ENCODE data around the gene RAB30.
A peak's percentile ranks its signal among the peaks of the same experiment; 100 is the strongest.

Gene RAB30

GRCh38 chr11:83070731-83071566 lies 748 bp downstream of the RAB30 start:
- DNase-seq: peak; percentile 28

DNA sequence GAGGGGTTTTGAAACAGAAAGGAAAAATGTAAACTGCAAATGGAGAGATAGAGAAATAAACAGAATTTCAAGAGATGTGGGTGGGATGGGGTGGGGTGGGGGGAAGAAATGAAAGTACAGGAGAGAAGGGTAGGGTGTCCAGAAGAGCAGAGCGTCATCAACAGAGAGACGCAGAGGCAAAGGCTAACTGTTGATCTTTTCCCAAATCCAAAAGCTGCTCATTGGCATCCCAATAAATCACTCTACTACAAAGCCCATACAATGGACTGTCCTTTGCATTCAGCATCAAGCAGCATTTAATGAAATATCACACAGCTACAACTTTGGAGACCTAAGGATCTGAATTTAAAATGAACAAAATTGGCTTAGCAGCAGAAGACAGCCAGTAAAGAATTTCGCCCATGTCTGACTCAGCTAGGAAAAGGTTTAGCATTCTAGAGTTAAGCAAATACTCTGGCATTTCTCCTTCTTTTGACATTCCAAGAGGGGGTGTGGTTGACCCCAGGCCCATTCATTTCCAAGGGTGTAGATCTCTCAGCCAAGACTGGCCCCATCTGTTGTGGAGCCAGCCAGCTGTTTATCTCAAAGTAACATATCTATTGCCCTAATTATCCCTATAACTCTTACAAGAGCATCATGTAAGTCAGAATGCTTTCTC lies 1.5 kb downstream of the RAB30 start:
- DNase-seq: no peak

DNA sequence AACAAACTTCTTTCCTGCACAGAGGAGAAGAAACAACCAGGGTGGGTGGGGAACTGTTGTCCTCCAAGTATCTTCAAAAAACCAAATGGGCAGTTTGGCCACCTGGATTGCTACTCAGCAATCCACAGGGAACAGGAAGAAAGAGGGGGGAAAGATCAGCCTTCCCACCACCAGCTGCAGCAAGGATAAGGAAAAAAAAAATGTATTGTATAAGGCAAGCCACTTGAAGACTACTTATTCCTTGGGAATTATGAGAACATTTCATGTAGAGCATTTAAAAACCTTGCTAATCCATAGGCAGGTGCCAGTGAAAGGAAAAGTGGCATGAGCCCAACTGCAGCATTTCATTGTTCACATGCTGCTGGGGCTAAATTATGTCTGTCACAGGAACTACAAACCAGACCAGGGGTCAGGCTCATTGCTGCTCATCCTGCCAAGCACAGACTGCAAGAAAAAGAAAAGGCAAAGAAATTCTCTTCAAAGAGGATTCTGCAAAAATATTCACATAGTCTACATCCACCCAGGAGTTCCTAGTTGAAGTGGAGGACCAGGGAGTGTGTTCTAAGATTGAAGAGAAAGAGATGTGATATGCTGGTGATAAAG lies 2.2 kb downstream of the RAB30 start:
- no peak for DNase-seq

DNA sequence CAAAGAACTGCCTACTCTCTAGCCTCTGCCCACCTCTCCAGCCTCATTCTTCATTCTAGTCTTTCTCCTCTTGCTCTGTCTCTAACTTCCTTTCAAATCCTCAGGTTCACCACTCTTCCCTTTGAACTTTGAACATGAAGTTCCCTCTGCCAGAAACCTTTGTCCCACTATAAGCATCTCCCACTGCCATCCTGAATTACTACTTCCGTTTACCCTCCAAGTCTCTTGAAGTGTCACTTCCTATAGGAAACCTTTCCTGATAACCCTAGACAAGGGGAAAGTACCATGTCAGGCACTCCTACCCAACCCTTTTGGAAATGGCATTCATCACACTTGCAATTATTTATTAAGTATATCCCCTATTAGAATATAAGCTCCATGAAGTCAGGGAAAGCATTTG lies 3.1 kb downstream of the RAB30 start:
- no peak for DNase-seq

GRCh38 chr11:83064011-83064410 lies 7.7 kb downstream of the RAB30 start:
- no peak for DNase-seq

DNA sequence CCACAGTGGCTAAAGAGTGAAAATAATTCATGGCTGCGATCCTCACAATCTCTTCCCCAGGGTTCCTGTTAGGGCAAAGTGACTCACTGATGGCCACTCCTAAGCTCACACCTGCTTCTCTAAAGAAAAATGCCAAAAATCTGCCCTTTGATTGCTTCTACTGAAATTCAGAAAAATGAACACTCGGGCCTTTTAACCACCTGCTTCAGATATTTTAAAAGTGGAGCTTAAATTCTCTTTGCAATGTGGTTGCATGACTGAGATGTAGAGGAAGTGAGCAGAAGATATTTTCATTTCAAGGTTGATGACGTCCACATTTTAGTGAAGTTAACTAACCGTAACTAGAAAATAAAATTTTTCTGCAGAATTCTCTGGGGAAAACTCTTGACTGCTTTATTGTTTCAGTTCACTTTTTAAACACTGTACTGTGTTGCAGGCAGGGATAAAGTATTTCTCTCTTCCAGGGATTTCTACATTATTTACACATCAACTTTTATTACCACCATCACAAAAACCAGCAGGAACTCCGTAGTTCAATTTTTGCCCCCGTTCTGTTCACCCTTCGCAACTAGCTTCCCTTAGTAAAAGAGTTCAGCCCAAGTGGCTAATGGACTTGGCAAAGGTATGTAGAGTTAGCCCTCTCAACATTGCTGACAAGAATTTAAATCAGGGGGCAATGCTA lies 8.5 kb downstream of the RAB30 start:
- DNase-seq: no peak

- no peak for DNase-seq
Observed at GRCh38 chr11:83061883-83062282, 9.8 kb downstream of the RAB30 start.

DNA sequence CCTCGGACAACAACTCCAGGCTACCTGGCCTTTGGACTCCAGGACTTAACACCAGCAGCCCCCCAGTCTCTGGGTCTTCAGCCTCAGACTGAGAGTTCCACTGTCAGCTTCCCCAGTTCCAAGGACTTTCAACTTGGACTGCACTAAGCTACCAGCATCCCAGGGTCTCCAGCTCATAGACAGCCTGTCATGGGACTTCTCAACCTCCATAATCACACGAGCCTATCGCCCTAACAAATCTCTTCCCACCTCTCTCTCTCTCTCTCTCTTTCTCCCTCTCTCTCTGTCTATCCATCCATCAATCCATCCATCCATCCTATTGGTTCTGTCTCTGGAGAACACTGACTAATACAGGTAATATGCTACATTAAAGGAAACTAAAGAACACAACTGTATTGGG lies 10.7 kb downstream of the RAB30 start:
- no peak for DNase-seq

GRCh38 chr11:83057721-83058120 lies 14.0 kb downstream of the RAB30 start:
- DNase-seq: no peak

DNA sequence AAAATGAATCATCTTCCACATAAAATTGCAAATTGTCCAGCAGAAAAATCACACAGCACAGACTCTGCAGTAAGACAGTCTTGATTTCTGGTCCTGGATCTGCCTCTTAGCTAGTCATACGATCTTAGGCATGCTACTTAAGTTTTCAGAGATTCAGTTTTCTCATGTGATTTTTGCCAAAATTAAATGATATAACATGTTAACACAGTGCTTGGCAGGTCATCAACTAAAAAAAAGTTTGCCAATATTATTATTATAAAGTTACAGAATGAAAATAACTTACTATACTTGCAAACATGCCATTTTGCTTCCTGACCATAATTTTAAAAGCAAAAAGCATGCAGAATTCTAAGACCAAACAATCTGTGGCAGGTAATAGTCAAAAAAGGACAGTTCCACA lies 15.1 kb downstream of the RAB30 start:
- no peak for DNase-seq

- no peak for DNase-seq
Observed at GRCh38 chr11:83056204-83056603, 15.5 kb downstream of the RAB30 start.

DNA sequence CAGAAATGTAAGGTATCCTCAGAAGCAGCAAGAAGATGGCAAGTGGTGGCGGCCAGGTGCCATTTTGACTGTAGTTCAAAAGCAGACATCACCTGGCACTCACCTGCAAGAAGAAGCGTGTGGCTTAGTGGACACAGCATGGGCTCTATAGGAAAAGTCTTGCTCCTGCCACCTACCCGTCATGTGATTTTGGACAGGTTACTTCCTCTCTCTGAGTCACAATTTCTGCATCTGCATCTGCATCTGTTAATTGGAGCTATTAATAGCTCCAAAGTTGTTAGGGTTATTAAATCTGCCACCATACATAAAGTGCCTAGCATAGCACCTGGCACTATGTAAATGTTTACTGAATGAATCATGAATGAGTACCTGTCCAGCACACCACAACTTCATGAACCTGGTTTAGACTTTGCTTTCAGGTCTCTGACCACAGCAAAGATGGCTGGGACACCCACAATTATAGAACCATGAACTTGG lies 16.8 kb downstream of the RAB30 start:
- DNase-seq: no peak

- no peak for DNase-seq
Observed at GRCh38 chr11:83054001-83054400, 17.7 kb downstream of the RAB30 start.

DNA sequence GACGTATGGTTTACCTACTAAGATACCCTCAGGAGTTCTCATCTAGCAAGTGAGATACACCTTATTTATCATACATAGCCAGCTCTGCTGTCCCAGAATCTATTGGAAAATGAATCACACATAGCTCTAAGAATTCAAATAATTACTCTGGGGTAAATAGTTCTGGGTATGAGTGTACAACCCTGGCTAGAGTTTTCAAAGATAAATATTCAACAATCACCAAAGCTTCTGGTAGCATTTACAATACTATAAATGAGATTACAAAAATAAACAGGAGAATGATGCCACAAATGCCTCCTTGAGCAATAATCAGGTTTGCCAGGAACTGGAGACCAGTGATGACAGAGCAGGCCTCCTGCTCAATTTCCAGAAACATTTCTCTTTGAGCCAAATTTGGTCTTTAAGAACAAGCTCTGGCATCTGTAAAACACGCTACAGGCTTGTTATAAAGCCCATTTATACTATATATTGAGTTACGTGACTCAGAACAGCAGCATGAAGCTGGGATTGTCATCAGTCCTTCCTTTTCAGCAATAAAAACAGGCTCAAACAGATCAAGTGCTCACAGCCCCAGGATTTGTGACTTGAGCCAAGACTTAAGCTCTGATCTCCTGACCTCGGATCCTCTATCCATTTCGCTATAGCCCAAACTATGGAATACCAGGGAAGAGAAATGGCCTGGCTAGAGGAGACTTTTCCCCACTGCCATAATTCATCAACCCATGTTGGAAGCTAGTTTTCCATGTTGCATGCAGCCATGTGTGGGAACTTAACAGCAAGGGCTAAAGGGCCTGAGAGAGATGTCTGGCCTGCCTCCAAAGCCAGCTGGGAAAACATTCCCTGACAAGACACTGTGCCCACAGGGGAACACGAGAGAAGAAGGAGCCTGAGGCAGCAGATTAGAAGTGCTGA lies 19.7 kb downstream of the RAB30 start:
- no peak for DNase-seq

DNA sequence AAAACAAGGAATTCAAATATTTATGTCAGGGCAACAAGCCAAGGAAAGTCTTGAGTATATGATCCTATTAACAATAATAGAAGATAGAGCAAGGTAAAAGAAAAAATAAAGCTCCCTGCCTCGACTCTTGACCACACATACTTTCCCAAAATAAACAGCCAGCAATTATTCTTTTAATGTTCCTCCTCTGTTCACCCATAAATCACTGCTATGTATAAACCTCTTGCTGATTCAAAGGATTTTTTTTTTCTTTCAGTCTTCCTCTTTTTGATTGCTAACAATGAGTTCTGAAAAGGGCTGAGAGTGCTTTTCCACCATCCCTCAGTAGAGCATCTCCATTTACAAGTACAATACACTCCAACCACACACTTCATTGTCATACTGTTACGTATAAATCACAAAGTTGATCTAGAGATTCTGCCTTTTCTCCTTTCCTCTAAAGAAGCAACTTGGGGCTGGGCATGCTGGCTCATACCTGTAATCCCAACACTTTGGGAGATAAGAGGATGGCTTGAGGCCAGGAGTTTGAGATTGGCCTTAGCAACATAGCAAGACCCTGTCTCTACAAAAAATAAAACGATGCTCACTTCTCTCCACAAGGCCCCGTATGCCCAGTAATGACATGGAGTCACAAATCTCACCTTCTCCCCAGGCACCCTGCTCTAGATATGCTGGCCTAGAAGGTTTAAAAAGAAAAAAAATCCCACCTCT lies 24.0 kb downstream of the RAB30 start:
- no peak for DNase-seq

DNA sequence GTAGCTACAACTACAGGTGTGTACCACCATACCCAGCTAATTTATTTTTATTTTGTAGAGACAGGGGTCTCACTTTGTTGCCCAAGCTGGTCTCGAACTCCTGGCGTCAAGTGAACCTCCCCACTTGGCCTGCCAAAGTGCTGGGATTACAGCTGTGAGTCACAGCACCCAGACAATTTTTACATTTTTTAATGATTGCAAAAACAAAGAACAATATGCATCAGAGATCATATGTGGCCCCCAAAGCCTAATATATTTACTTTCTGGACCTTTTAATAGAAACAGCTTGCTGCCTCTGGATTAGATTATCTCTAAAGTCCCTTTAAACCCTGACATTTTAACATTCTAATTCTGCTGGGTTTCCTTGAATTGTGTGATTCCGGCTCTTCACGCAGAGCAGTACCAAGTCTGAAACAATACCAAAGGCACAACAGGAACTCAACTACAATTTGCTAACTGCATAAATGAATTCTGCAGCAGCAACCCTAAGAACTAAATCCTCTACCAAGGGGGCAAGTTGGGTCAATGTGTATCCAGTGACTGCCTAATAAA lies 25.0 kb downstream of the RAB30 start:
- DNase-seq: no peak

- no peak for DNase-seq
Observed at GRCh38 chr11:83044958-83045712, 26.6 kb downstream of the RAB30 start.

DNA sequence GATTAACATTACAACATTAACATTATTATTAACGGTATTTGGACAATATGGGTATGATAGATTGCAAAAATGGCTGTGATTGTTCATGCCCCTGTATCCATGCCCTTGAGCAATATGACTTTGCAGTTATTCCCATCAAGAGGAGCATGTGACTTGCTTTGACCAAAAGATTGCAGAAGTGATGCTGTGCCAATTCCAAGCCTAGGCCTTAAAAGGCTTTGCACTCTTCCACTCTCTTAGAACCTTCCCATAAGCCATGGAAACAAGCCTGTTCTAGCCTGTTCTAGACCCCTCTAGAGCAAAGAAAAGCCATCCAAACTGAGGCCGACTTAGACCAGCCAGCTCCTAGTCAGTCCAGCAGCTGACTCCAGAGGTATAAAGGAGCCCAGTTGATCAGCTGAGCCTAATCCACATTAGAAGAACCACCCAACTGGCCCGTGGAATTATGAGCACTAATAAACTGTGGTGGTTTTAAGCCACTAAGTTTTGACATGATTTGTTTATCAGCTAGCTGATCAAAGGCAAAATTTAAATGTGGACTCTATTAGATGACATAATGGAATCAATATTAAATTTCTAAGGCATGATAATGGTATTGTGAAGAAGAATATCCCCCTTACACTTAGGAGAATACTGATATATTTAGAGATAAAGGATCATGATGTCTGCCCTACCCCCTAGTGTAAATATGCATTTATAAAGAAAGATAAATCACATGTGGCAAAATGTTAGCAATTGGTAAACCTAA lies 28.6 kb downstream of the RAB30 start:
- no peak for DNase-seq

- no peak for DNase-seq
Observed at GRCh38 chr11:83041126-83041525, 30.6 kb downstream of the RAB30 start.

- no peak for DNase-seq
Observed at GRCh38 chr11:83039566-83039965, 32.1 kb downstream of the RAB30 start.
